Ishikawa (cell line): ENCODE measurements around the gene PRICKLE1.

Source experiments
- CEBPB ChIP-seq: IDR thresholded peaks from 2 replicates; pipeline ENCODE4 v1.6.1; 2012
- CREB1 ChIP-seq: IDR thresholded peaks from 2 replicates; pipeline ENCODE4 v1.6.1; 2012; ENCODE audit warnings: low read depth
- EGR1 ChIP-seq: IDR thresholded peaks from 2 replicates; pipeline ENCODE4 v1.6.1; 2012
- EP300 ChIP-seq: IDR thresholded peaks from 2 replicates; pipeline ENCODE4 v1.6.1; 2012; ENCODE audit warnings: borderline replicate concordance
- TAF1 ChIP-seq: IDR thresholded peaks from 2 replicates; pipeline ENCODE4 v1.6.1; 2012; ENCODE audit warnings: low read depth, mild to moderate bottlenecking
- TCF12 ChIP-seq: IDR thresholded peaks from 2 replicates; pipeline ENCODE4 v1.6.1; 2012; ENCODE audit warnings: low read depth
- YY1 ChIP-seq: IDR thresholded peaks from 2 replicates; pipeline ENCODE4 v1.6.1; 2012; ENCODE audit warnings: low read depth
- TF ChIP-seq, protein P1 (sequence below): IDR thresholded peaks from 2 replicates; pipeline ENCODE4 v1.6.1; 2012
- TF ChIP-seq, protein P2 (sequence below): IDR thresholded peaks from 2 replicates; pipeline ENCODE4 v1.6.1; 2012
- TF ChIP-seq, protein P3 (sequence below): IDR thresholded peaks from 2 replicates; pipeline ENCODE4 v1.6.1; 2012; ENCODE audit warnings: low read depth, mild to moderate bottlenecking

GRCh38 chr12:42615006-42615405 lies 25.5 kb upstream of the PRICKLE1 start:
- TF ChIP-seq EGR1 (no peak), TCF12 (no peak), CREB1 (no peak), EP300 (no peak), YY1 (no peak), TAF1 (no peak), CEBPB (no peak)
- TF ChIP-seq, protein P1, sequence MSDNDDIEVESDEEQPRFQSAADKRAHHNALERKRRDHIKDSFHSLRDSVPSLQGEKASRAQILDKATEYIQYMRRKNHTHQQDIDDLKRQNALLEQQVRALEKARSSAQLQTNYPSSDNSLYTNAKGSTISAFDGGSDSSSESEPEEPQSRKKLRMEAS, result no peak
- TF ChIP-seq, protein P2, sequence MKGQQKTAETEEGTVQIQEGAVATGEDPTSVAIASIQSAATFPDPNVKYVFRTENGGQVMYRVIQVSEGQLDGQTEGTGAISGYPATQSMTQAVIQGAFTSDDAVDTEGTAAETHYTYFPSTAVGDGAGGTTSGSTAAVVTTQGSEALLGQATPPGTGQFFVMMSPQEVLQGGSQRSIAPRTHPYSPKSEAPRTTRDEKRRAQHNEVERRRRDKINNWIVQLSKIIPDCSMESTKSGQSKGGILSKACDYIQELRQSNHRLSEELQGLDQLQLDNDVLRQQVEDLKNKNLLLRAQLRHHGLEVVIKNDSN, result no peak
- TF ChIP-seq, protein P3, sequence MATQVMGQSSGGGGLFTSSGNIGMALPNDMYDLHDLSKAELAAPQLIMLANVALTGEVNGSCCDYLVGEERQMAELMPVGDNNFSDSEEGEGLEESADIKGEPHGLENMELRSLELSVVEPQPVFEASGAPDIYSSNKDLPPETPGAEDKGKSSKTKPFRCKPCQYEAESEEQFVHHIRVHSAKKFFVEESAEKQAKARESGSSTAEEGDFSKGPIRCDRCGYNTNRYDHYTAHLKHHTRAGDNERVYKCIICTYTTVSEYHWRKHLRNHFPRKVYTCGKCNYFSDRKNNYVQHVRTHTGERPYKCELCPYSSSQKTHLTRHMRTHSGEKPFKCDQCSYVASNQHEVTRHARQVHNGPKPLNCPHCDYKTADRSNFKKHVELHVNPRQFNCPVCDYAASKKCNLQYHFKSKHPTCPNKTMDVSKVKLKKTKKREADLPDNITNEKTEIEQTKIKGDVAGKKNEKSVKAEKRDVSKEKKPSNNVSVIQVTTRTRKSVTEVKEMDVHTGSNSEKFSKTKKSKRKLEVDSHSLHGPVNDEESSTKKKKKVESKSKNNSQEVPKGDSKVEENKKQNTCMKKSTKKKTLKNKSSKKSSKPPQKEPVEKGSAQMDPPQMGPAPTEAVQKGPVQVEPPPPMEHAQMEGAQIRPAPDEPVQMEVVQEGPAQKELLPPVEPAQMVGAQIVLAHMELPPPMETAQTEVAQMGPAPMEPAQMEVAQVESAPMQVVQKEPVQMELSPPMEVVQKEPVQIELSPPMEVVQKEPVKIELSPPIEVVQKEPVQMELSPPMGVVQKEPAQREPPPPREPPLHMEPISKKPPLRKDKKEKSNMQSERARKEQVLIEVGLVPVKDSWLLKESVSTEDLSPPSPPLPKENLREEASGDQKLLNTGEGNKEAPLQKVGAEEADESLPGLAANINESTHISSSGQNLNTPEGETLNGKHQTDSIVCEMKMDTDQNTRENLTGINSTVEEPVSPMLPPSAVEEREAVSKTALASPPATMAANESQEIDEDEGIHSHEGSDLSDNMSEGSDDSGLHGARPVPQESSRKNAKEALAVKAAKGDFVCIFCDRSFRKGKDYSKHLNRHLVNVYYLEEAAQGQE, result no peak
